Keratinocyte (primary cell): ENCODE results near the gene MAD2L2. TPM values are rescaled to one million over a fixed set of nuclear protein-coding genes. Genes with fewer than 3 reads are reported as not detected.
A peak's percentile ranks its signal among the peaks of the same experiment; 100 is the strongest.

Source experiments
- DNase-seq: peaks from one replicate; pipeline ENCODE4 v3.0.0-alpha.2; 2011; ENCODE audit warnings: low read depth, missing footprints, low spot score
- FAIRE-seq: peaks from 2 replicates; lab custom pipeline; 2011; peaks lifted over from hg19 to GRCh38; lab: Jason Lieb, UNC
- H2AFZ ChIP-seq: 2 replicates; pipeline ENCODE4 v1.6.0; 2012; ENCODE audit warnings: low read length, control low read depth, inconsistent platforms; ENCODE audit not compliant: control insufficient read depth
- H3K27ac ChIP-seq: 2 replicates; pipeline ENCODE4 v1.5.1; 2011; ENCODE audit warnings: low read length; ENCODE audit not compliant: control insufficient read depth, insufficient read depth
- H3K27me3 ChIP-seq: 3 replicates; pipeline ENCODE4 v1.6.0; 2011; ENCODE audit warnings: low read length; ENCODE audit not compliant: control insufficient read depth, insufficient read depth; ENCODE audit errors: extremely low read depth
- H3K36me3 ChIP-seq, 2 experiments: 2 replicates in 1 of 2; 3 replicates in 1 of 2; pipeline ENCODE4 v1.5.1; 2011; ENCODE audit warnings: low read length in 2 of 2, mild to moderate bottlenecking in 1 of 2; ENCODE audit not compliant: control insufficient read depth in 2 of 2, insufficient read depth in 2 of 2; ENCODE audit errors: extremely low read depth in 1 of 2
- H3K4me1 ChIP-seq: 3 replicates; pipeline ENCODE4 v1.5.1; 2011; ENCODE audit warnings: low read length; ENCODE audit not compliant: control insufficient read depth, insufficient read depth; ENCODE audit errors: extremely low read depth
- H3K4me2 ChIP-seq: 3 replicates; pipeline ENCODE4 v1.6.0; 2011; ENCODE audit warnings: low read depth, low read length; ENCODE audit not compliant: control insufficient read depth, insufficient read depth; ENCODE audit errors: extremely low read depth
- H3K4me3 ChIP-seq, 3 experiments: fragments of 200-600 bp in 1 of 3; sonication (generic) in 1 of 3; 2 replicates in 2 of 3; 3 replicates in 1 of 3; pipeline ENCODE4 v1.5.1; 2011 to 2016; ENCODE audit warnings: low read length in 3 of 3, mild to moderate bottlenecking in 3 of 3, control low read depth in 2 of 3, inconsistent platforms in 1 of 3, low read depth in 1 of 3, mixed read lengths in 1 of 3, mixed run types in 1 of 3, moderate library complexity in 1 of 3; ENCODE audit not compliant: control insufficient read depth in 2 of 3, insufficient read depth in 2 of 3; ENCODE audit errors: extremely low read depth in 1 of 3
- H3K79me2 ChIP-seq: 2 replicates; pipeline ENCODE4 v1.6.0; 2012; ENCODE audit warnings: low read length; ENCODE audit not compliant: control insufficient read depth, insufficient read depth
- H3K9ac ChIP-seq: 3 replicates; pipeline ENCODE4 v1.6.0; 2011; ENCODE audit warnings: low read length; ENCODE audit not compliant: control insufficient read depth, insufficient read depth; ENCODE audit errors: extremely low read depth
- H3K9me1 ChIP-seq: 3 replicates; pipeline ENCODE4 v1.6.0; 2011; ENCODE audit warnings: low read length; ENCODE audit not compliant: control insufficient read depth, insufficient read depth; ENCODE audit errors: extremely low read depth
- H3K9me3 ChIP-seq: 2 replicates; pipeline ENCODE4 v1.5.1; 2012; ENCODE audit warnings: low read depth, low read length; ENCODE audit not compliant: control insufficient read depth
- H4K20me1 ChIP-seq: 3 replicates; pipeline ENCODE4 v1.6.0; 2011; ENCODE audit warnings: low read length; ENCODE audit not compliant: control insufficient read depth, insufficient read depth; ENCODE audit errors: extremely low read depth
- CTCF ChIP-seq, 3 experiments: IDR thresholded peaks in 1 of 3; conservative IDR thresholded peaks in 1 of 3; optimal IDR thresholded peaks in 1 of 3; 2 replicates in 2 of 3; 3 replicates in 1 of 3; pipeline versions ENCODE3 to v1.5.1; 2011; ENCODE audit warnings: low read length in 3 of 3, mild to moderate bottlenecking in 3 of 3, moderate library complexity in 2 of 3, control low read depth in 1 of 3, inconsistent platforms in 1 of 3; ENCODE audit not compliant: insufficient read depth in 2 of 3; ENCODE audit errors: extremely low read depth in 1 of 3
- EZH2 ChIP-seq: IDR thresholded peaks from one replicate; pipeline ENCODE4 v1.6.1; 2012; ENCODE audit warnings: inconsistent platforms, mild to moderate bottlenecking, low read length, moderate library complexity
- dilution Hi-C: fragments of 300-500 bp; cut with MboI; formaldehyde crosslinking; loops from one replicate; pipeline ENCODE4 v1.7.0; 2020; ENCODE audit warnings: low sequenced_read_pairs; ENCODE audit not compliant: extremely low pct_ligation_motif_present
- polyA plus RNA-seq, 5 experiments: library from polyadenylated mRNA; depleted of rRNA in 3 of 5; stranded (reverse) in 3 of 5; stranded (forward) in 1 of 5; unstranded in 1 of 5; fragments of >200 nt; gene quantifications; 1 replicate in 1 of 5; 2 replicates in 3 of 5; 3 replicates in 1 of 5; pipeline versions ENCODE4 v1.2.1 to v1.2.3, GENCODE V29; 2011 to 2012; ENCODE audit warnings: missing spikeins in 2 of 5, low read depth in 1 of 5, low replicate concordance in 1 of 5

The MAD2L2 gene
- polyA plus RNA-seq, 1 donor (not counting 4 experiments of a cell fraction or from before 2014, with no cell fraction given) = 24.8 TPM

GRCh38 chr1:11676386-11677103 lies 4.4 kb downstream of the MAD2L2 start:
- FAIRE-seq = no peak
- H3K9me1 ChIP-seq = no peaks in the 10 kb centered on the region
- dilution Hi-C loops = no loop called here

DNA sequence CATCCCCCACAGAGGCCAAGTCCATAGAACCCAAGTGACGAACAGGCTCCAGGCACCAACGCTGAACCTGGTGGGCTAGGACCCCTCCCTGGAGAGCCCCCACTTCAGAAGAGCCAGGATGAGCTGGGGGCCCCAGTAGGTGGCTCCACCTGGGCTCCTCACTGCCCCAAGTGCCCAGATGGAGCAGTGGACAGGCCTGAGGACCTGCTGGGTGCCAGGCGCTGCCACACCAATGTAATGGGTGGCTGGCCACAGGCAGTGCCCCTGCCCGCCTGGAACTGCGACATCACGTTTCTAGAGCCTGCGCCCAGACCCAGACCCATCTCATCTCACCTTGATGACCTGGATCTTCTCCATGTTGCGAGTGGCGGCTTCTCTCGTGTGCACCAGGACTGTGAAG lies 5.6 kb downstream of the MAD2L2 start:
- TF ChIP-seq CTCF (optimal IDR thresholded peaks at IDR 0.05 in 1 of 3, IDR thresholded peaks at IDR 0.05 in 1 of 3, conservative IDR thresholded peaks at IDR 0.05 in 1 of 3; ENCODE audit: extremely low read depth in 1 of 3, insufficient read depth in 2 of 3, low read length in 3 of 3) = no peak
- TF ChIP-seq EZH2 = no peak
- Histone ChIP-seq H3K9ac (no peak overlapping the region), H3K9me3 (no peaks in the 10 kb centered on the region), H3K9me1 (no peaks in the 10 kb centered on the region), H3K79me2 (no peaks in the 10 kb centered on the region), H2AFZ (no peak overlapping the region), H4K20me1 (no peaks in the 10 kb centered on the region), H3K27me3 (no peaks in the 10 kb centered on the region), H3K4me2 (no peak overlapping the region), H3K27ac (no peak overlapping the region), H3K36me3 (peaks cover 13 to 15% of the 10 kb centered on the region in 2 experiments), H3K4me3 (no peak overlapping the region), H3K4me1 (no peaks in the 10 kb centered on the region)
- FAIRE-seq (no peak), DNase-seq (no peak)
- dilution Hi-C loops = no loop called here

More at GRCh38 chr1:11676386-11677103, 4.4 kb downstream of the MAD2L2 start:
- Histone ChIP-seq H3K27me3 (no peaks in the 10 kb centered on the region), H4K20me1 (no peaks in the 10 kb centered on the region), H2AFZ (no peak overlapping the region), H3K4me3 (no peak overlapping the region), H3K79me2 (no peaks in the 10 kb centered on the region), H3K9ac (no peak overlapping the region), H3K9me3 (no peaks in the 10 kb centered on the region), H3K36me3 (peaks cover 13 to 15% of the 10 kb centered on the region in 2 experiments), H3K4me2 (no peak overlapping the region), H3K27ac (no peak overlapping the region), H3K4me1 (no peaks in the 10 kb centered on the region)
- DNase-seq = no peak
- no peak for TF ChIP-seq EZH2
- TF ChIP-seq CTCF (optimal IDR thresholded peaks at IDR 0.05 in 1 of 3, IDR thresholded peaks at IDR 0.05 in 1 of 3, conservative IDR thresholded peaks at IDR 0.05 in 1 of 3; ENCODE audit: extremely low read depth in 1 of 3, insufficient read depth in 2 of 3, low read length in 3 of 3) = peak in 1 of 3 experiments; percentile 25
